Neural progenitor cell (in vitro differentiated cells): ENCODE measurements around the gene TM9SF4.

Experiments used
- CTCF ChIP-seq: fragments of 200-600 bp; sonication (generic); IDR thresholded peaks from 2 replicates; pipeline ENCODE4 v1.5.1; 2017; ENCODE audit warnings: antibody characterized with exemption, mild to moderate bottlenecking
- EZH2 ChIP-seq: fragments of 200-600 bp; sonication (generic); IDR thresholded peaks from 2 replicates; pipeline ENCODE4 v1.6.1; 2017; ENCODE audit warnings: antibody characterized with exemption, mild to moderate bottlenecking, moderate library complexity
- EZH2phosphoT487 ChIP-seq: fragments of 200-600 bp; sonication (generic); IDR thresholded peaks from 2 replicates; pipeline ENCODE4 v1.6.1; 2017; ENCODE audit warnings: antibody characterized with exemption

GRCh38 chr20:32141465-32141980, 32.0 kb downstream of the TM9SF4 start:
- TF ChIP-seq CTCF (no peak), EZH2 (no peak), EZH2phosphoT487 (no peak)
